Activated naive CD4-positive, alpha-beta T cell treated with anti-CD3 and anti-CD28 coated beads, Interleukin-2, amount 50 U/mL, for 16 hours (primary cell): ENCODE measurements around the gene MRM3.
"Not testable (repeated sequence)": the region's sequence is repeated elsewhere in the genome, so short reads cannot be mapped to it uniquely, and the experiment has no call there.

Source experiments
- DNase-seq: peaks from one replicate; pipeline ENCODE4 v3.0.0-alpha.2; 2020

The MRM3 gene

DNA sequence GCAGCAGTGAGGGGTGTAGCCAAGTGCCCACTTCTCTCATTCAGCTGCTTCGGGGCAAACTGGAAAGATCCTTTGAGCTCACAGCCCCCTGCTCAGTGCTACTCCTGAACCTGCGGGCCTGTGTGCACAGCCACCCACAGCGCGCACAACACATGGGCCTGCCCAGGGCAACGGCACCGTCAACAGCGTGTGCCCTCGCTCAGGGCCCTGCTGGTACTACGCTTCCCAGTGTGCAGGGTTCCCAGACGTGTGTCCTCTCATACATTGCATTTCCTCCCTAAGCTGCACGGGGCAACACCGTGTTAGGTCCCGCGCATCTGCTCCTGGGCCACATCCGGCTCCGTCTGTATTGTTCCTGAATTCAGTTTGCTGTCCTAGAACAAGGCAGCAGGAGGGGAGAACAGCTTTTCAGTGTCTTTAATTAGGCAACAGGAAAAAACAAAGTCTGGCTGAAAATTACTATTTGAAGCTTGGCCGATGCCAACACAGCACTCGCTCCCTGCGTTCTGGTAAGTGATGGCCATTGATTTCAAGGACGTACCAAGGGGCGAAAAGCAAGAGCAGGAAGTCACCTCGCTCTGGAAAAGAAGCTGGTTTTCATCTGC, 15.2 kb downstream of the MRM3 start:
- no peak for DNase-seq

DNA sequence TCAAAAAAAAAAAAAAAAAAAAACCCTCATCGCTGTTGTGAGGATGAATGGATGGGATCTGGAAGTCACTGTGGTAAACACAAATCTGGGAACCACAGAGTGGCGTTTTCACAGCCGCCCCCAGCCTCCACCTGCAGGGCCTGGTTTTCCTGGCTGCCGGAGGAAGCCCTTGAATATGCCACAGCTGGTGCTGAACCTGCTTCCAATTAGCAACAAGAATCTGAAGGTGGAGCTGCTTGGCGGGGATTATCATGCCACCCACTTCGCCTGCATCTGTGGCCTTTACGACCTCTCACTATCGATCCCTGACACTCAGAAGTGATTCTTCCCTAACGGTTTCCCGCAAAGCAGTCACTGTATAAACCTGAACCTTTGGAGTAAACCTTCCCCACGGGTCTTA, 16.1 kb downstream of the MRM3 start:
- DNase-seq: no peak

DNA sequence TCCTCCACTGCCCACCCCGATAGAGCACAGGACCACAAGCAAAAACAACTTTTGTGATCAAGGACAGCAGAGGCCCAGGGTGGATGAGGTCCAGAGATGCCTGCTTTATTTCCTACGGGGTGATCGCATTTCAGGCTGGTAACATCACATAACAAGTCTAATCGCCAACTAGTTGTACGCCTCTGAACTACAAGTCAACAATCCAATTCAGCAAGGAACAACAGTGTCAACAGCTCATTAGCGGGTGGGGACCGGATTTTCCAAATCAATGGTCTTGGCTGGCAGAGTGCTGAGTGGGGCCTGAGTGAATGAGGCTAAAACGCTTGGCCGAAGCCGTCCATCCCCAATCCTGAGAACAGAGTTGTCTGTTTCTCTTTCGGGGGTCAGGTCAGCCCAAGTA, 17.1 kb downstream of the MRM3 start:
- no peak for DNase-seq

GRCh38 chr17:800446-801242, 18.5 kb downstream of the MRM3 start:
- DNase-seq: no peak

- DNase-seq: no peak
Observed at GRCh38 chr17:801660-802059, 19.5 kb downstream of the MRM3 start.

DNA sequence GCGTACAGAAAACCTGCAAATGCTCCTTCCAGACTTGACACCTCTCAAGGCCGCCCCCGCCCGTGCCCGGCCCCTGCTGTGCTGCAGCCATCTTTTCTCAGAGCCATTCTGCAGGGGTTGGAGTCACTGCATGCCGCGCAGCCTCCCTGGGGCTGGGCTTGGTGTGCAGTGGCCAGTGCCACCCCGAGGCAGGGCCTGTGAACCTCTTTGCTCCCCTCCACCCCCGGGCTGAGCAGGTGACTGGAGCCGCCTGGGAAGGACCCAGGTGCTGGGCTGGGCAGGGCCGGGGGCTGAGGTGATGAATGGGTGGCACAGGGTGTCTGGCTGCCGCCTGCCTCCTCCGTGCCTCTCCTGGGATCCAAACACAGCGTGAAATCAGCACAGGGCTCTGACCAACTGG, 20.3 kb downstream of the MRM3 start:
- no peak for DNase-seq

GRCh38 chr17:802901-803881, 21.0 kb downstream of the MRM3 start:
- no peak for DNase-seq

DNA sequence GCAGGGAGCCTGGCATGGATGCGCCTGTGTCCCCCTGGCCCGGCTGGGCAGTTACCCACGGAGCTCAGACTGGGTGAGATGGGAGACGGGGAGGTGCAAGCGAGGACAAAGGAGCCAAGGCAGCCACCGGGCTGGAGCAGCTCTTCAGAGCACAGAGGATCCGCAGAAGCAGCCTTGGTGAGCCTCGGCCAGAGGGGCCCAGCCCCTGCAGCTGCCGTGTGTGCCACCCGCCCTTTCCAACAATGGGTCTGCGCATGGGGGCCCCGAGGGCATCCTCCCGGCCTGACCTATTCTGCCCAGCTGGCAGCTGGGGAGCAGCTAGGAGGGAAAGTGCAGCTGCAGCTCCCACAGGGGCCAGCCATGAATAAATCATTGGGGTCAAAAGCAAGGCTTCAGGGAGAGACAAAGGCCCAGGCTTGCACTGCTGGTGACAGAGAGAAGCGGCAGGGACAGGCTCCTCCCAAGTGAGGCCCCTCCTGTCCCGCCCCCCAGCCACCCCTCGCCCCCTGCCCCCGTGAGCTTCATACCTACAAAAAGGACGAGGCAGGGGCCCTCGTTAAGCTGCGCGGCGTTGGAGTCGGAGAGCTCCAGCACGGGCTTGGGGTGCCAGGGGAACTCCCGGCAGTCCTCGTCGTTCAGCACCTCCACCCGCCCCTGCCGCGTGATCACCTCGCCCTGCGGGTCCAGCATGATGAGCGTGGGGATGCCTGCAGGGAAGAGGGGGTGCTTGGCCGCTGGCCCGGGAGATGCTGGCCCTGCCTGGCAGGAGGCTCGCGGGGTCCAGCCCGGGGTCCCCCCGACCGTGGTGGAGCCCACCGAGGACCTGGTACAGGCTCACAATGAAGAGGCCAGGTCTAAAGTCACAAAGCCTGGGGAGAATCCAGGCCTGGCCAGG, 22.6 kb downstream of the MRM3 start:
- no peak for DNase-seq

DNA sequence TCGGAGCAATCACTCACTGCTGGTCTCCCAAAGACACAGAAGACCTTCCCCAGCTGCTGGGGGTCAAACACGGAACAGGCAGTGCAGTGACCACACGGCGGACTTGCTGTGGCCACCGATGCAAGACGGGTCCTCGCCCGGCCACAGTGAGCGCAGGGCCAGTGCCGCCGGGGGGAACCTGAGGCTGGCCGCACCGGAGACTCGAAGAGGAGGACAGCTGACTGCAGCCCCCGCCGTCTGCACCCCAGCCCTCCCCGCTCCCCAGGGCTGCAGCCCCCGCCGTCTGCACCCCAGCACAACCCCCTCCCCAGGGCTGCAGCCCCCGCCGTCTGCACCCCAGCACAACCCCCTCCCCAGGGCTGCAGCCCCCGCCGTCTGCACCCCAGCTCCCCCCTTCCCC, 23.7 kb downstream of the MRM3 start:
- DNase-seq: not testable (repeated sequence)

DNA sequence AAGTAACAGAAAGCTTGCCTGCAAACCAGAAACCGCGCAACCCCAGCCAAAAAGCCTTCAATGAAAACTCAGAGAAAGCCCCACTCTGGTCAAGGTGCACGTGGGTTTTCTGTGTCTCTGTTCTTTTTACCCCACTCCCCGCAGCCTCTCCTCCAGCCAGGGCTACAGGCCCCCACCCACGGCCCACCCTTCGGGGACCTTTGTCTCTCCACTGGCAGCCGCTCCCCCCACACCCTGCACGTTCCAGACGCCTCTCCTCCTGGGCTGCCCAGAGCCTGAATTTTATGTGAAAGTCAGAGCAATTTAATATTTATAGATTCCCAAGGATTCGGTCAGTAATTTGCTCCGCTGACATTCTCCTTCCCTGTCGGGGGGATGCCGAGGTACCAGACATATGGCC, 24.2 kb downstream of the MRM3 start:
- no peak for DNase-seq

GRCh38 chr17:806781-807522, 24.8 kb downstream of the MRM3 start:
- no peak for DNase-seq

- DNase-seq: no peak
Observed at GRCh38 chr17:807523-808294, 25.6 kb downstream of the MRM3 start.

- no peak for DNase-seq
Observed at GRCh38 chr17:811051-811784, 29.1 kb downstream of the MRM3 start.

- DNase-seq: no peak
Observed at GRCh38 chr17:812638-813204, 30.6 kb downstream of the MRM3 start.

DNA sequence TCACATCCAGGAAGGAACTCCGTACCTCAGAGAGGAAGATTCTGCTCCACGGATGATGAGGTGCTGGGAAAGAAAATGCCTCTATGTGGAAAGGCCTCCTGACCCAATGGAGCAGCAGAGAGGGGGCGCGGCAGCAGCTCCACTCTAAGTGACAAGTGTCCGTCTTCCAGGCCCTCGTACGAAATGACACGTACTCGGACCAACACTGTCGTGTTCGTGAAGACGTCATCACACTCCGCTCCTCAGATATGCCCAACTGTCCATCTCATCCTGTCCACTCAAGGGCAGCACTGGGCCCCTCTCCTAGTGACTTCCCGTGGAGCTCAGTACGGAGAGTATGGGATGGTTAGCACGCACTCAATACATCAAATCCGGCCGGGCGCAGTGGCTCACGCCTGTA, 32.2 kb downstream of the MRM3 start:
- DNase-seq: no peak

DNA sequence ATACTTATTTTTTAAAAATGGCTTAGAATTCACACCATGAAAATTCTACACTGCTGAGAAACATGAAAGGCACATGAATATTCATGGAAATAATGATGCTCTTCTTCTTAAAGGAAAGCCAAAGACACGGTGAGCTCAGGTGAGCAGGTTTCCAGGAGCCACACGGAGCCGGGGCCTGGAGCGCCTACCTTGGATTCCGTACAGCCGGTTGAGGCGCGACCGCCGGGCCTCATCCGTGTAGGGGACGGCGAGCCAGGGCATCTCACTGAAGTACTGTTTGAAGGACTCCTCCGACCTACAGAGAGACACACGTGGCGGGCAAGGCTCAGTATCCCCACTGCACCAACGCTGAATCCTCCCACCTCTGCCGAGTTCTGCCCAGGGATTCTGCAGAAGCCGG, 37.1 kb downstream of the MRM3 start:
- DNase-seq: no peak

GRCh38 chr17:823501-823902, 41.3 kb downstream of the MRM3 start:
- no peak for DNase-seq

- DNase-seq: no peak
Observed at GRCh38 chr17:824378-824777, 42.2 kb downstream of the MRM3 start.

DNA sequence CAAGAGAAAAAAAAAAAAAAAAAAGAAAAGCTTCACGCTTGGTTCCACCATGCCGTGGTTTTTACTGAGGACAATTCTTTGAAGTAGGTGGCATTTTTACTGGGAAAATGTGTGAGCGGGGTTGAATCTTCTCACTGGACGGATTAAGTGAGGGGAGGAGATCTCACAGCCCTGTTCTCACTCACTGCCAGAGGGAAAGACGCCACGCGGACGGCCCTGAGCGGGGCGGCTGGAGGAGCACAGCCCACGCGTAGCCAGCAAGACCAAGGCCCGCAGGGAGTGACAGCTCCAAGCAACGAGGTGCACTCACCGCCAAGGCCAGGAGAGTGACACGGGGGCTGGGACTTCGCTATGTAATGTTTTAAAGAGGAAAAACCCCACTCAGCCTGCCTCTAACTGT, 43.1 kb downstream of the MRM3 start:
- DNase-seq: no peak

- no peak for DNase-seq
Observed at GRCh38 chr17:826778-827177, 44.6 kb downstream of the MRM3 start.
